ENCODE measurements around the gene CROCC.

The CROCC gene

GRCh38 chr1:16924919-16925477 lies 3.3 kb downstream of the CROCC start:
- peaks cover 5% of the 10 kb centered on the region; the same call in 1 of the 2 replicates for H3K4me1 ChIP-seq (ENCODE audit: low read length)
- no peak overlapping the region for H2AFZ ChIP-seq (ENCODE audit: low read length)
- no peaks in the 10 kb centered on the region for H3K36me3 ChIP-seq (replicated peaks; ENCODE audit: insufficient read depth, low read length)
- no peak overlapping the region for H3K27ac ChIP-seq (ENCODE audit: low read length)
- no peak for TF ChIP-seq CTCF (IDR thresholded peaks at IDR 0.05; ENCODE audit: low read length)
- no peak for TF ChIP-seq EZH2phosphoT487 (IDR thresholded peaks at IDR 0.05; ENCODE audit: low read length)
- TF ChIP-seq EZH2 (optimal IDR thresholded peaks at IDR 0.05; ENCODE audit: low read depth, low read length), result no peak
- H3K9me2 ChIP-seq (replicated peaks; ENCODE audit: insufficient read depth, low read length), result no peaks in the 10 kb centered on the region
- no peaks in the 10 kb centered on the region for H3F3A ChIP-seq (ENCODE audit: insufficient read depth, low read length)
- H3K4me2 ChIP-seq (ENCODE audit: low read depth, low read length), result no peak overlapping the region
- no peak for DNase-seq
- H3K9ac ChIP-seq (ENCODE audit: low read length), result no peak overlapping the region
- H3K79me2 ChIP-seq (ENCODE audit: low read length), result no peaks in the 10 kb centered on the region
- no peaks in the 10 kb centered on the region for H4K20me1 ChIP-seq (ENCODE audit: insufficient read depth, low read length)
- no peaks in the 10 kb centered on the region for H3K9me3 ChIP-seq (replicated peaks; ENCODE audit: insufficient read depth, low read length)
- no peak overlapping the region for H3K4me3 ChIP-seq (ENCODE audit: low read length)
- no peaks in the 10 kb centered on the region for H3K27me3 ChIP-seq (replicated peaks; ENCODE audit: insufficient read depth, low read length)

GRCh38 chr1:16925635-16926490 lies 4.1 kb downstream of the CROCC start:
- no peak for DNase-seq
- H3F3A ChIP-seq (ENCODE audit: insufficient read depth, low read length), result no peaks in the 10 kb centered on the region

GRCh38 chr1:16926491-16927073 lies 4.9 kb downstream of the CROCC start:
- H3K36me3 ChIP-seq (replicated peaks; ENCODE audit: insufficient read depth, low read length), result no peaks in the 10 kb centered on the region
- no peak overlapping the region for H3K27ac ChIP-seq (ENCODE audit: low read length)
- H3K9me2 ChIP-seq (replicated peaks; ENCODE audit: insufficient read depth, low read length), result no peaks in the 10 kb centered on the region
- H2AFZ ChIP-seq (ENCODE audit: low read length), result no peak overlapping the region
- H3K9me3 ChIP-seq (replicated peaks; ENCODE audit: insufficient read depth, low read length), result no peaks in the 10 kb centered on the region
- no peaks in the 10 kb centered on the region for H4K20me1 ChIP-seq (ENCODE audit: insufficient read depth, low read length)
- H3K4me3 ChIP-seq (ENCODE audit: low read length), result no peak overlapping the region
- H3K4me2 ChIP-seq (ENCODE audit: low read depth, low read length), result no peak overlapping the region
- DNase-seq, result no peak
- H3K79me2 ChIP-seq (ENCODE audit: low read length), result no peaks in the 10 kb centered on the region
- H3F3A ChIP-seq (ENCODE audit: insufficient read depth, low read length), result no peaks in the 10 kb centered on the region
- H3K4me1 ChIP-seq (ENCODE audit: low read length), result peaks cover 5% of the 10 kb centered on the region; the same call in 1 of the 2 replicates
- no peak overlapping the region for H3K9ac ChIP-seq (ENCODE audit: low read length)
- TF ChIP-seq EZH2 (optimal IDR thresholded peaks at IDR 0.05; ENCODE audit: low read depth, low read length) (no peak), CTCF (IDR thresholded peaks at IDR 0.05; ENCODE audit: low read length) (no peak), EZH2phosphoT487 (IDR thresholded peaks at IDR 0.05; ENCODE audit: low read length) (no peak)
- H3K27me3 ChIP-seq (replicated peaks; ENCODE audit: insufficient read depth, low read length), result no peaks in the 10 kb centered on the region

More at GRCh38 chr1:16925635-16926490, 4.1 kb downstream of the CROCC start:
- H3K36me3 ChIP-seq (replicated peaks; ENCODE audit: insufficient read depth, low read length), result no peaks in the 10 kb centered on the region
- no peaks in the 10 kb centered on the region for H4K20me1 ChIP-seq (ENCODE audit: insufficient read depth, low read length)
- no peak overlapping the region for H3K4me3 ChIP-seq (ENCODE audit: low read length)
- no peak overlapping the region for H3K9ac ChIP-seq (ENCODE audit: low read length)
- H3K27ac ChIP-seq (ENCODE audit: low read length), result no peak overlapping the region
- no peaks in the 10 kb centered on the region for H3K27me3 ChIP-seq (replicated peaks; ENCODE audit: insufficient read depth, low read length)
- TF ChIP-seq EZH2phosphoT487 (IDR thresholded peaks at IDR 0.05; ENCODE audit: low read length) (no peak), EZH2 (optimal IDR thresholded peaks at IDR 0.05; ENCODE audit: low read depth, low read length) (no peak), CTCF (IDR thresholded peaks at IDR 0.05; ENCODE audit: low read length) (no peak)
- H3K79me2 ChIP-seq (ENCODE audit: low read length), result no peaks in the 10 kb centered on the region
- no peaks in the 10 kb centered on the region for H3K9me3 ChIP-seq (replicated peaks; ENCODE audit: insufficient read depth, low read length)
- H3K4me1 ChIP-seq (ENCODE audit: low read length), result peaks cover 5% of the 10 kb centered on the region; the same call in 1 of the 2 replicates
- H3K4me2 ChIP-seq (ENCODE audit: low read depth, low read length), result no peak overlapping the region
- H3K9me2 ChIP-seq (replicated peaks; ENCODE audit: insufficient read depth, low read length), result no peaks in the 10 kb centered on the region
- H2AFZ ChIP-seq (ENCODE audit: low read length), result no peak overlapping the region

All from MM.1S (cell line).